ENCODE data around the gene FMNL3.

The FMNL3 gene

GRCh38 chr12:49621651-49622500 is 85.3 kb downstream of the FMNL3 start:
- no peaks in the 10 kb centered on the region for H3K36me3 ChIP-seq (replicated peaks)
- no peak for DNase-seq
- in situ Hi-C loops (cut with HindIII; ENCODE audit: low pct_ligation_motif_present, low sequenced_read_pairs), result no loop called here
- H3K27me3 ChIP-seq (replicated peaks), result no peaks in the 10 kb centered on the region
- H3K4me3 ChIP-seq (ENCODE audit: low read depth, low read length), result peak overlapping the region; percentile 58
- no peak for TF ChIP-seq CTCF (IDR thresholded peaks at IDR 0.05; ENCODE audit: low read depth, low read length, missing control alignments)
- no peak overlapping the region for H3K27ac ChIP-seq

GRCh38 chr12:49619286-49619685 is 87.9 kb downstream of the FMNL3 start:
- Histone ChIP-seq H3K36me3 (replicated peaks) (no peaks in the 10 kb centered on the region), H3K27me3 (replicated peaks) (no peaks in the 10 kb centered on the region), H3K27ac (no peak overlapping the region), H3K4me3 (ENCODE audit: low read depth, low read length) (no peak overlapping the region)
- DNase-seq, result no peak
- no peak for TF ChIP-seq CTCF (IDR thresholded peaks at IDR 0.05; ENCODE audit: low read depth, low read length, missing control alignments)
- in situ Hi-C loops (cut with HindIII; ENCODE audit: low pct_ligation_motif_present, low sequenced_read_pairs), result no loop called here

GRCh38 chr12:49618576-49618975 is 88.6 kb downstream of the FMNL3 start:
- H3K27ac ChIP-seq, result no peak overlapping the region
- in situ Hi-C loops (cut with HindIII; ENCODE audit: low pct_ligation_motif_present, low sequenced_read_pairs), result no loop called here
- H3K4me3 ChIP-seq (ENCODE audit: low read depth, low read length), result no peak overlapping the region
- TF ChIP-seq CTCF (IDR thresholded peaks at IDR 0.05; ENCODE audit: low read depth, low read length, missing control alignments), result no peak
- DNase-seq, result no peak
- H3K27me3 ChIP-seq (replicated peaks), result no peaks in the 10 kb centered on the region
- H3K36me3 ChIP-seq (replicated peaks), result no peaks in the 10 kb centered on the region

- in situ Hi-C loops (cut with HindIII; ENCODE audit: low pct_ligation_motif_present, low sequenced_read_pairs), result no loop called here
- H3K27ac ChIP-seq, result no peak overlapping the region
- H3K27me3 ChIP-seq (replicated peaks), result no peaks in the 10 kb centered on the region
- no peaks in the 10 kb centered on the region for H3K36me3 ChIP-seq (replicated peaks)
- no peak overlapping the region for H3K4me3 ChIP-seq (ENCODE audit: low read depth, low read length)
- DNase-seq, result no peak
- no peak for TF ChIP-seq CTCF (IDR thresholded peaks at IDR 0.05; ENCODE audit: low read depth, low read length, missing control alignments)
Observed at GRCh38 chr12:49616533-49617219, 90.5 kb downstream of the FMNL3 start.

DNA sequence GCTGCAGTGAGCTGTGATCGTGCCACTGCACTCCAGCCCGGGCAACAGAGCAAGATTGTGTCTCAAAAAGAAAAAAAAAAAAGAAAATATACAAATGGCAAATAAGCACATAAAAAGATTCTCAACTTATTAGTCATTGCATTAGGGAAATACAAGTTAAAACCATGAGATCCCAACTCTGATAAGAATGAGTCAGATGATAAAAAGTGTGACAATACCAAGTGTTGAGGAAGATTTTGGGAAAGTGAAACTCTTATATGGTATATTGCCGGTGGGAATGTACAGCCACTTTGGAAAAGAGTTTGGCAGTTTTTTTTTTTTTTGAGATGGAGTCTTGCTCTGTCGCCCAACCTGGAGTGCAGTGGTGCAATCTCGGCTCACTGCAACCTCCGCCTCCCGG is 91.5 kb downstream of the FMNL3 start:
- H3K36me3 ChIP-seq (replicated peaks), result no peaks in the 10 kb centered on the region
- no peaks in the 10 kb centered on the region for H3K27me3 ChIP-seq (replicated peaks)
- no peak for DNase-seq
- no peak overlapping the region for H3K4me3 ChIP-seq (ENCODE audit: low read depth, low read length)
- H3K27ac ChIP-seq, result no peak overlapping the region
- in situ Hi-C loops (cut with HindIII; ENCODE audit: low pct_ligation_motif_present, low sequenced_read_pairs), result no loop called here
- TF ChIP-seq CTCF (IDR thresholded peaks at IDR 0.05; ENCODE audit: low read depth, low read length, missing control alignments), result no peak
